Stimulated activated CD8-positive, alpha-beta memory T cell treated with anti-CD3 and anti-CD28 coated beads, Interleukin-2, amount 100 ng/mL, for 48 hours (primary cell): ENCODE results near the gene MAPKAPK2.
"Not testable (repeated sequence)": the region's sequence is repeated elsewhere in the genome, so short reads cannot be mapped to it uniquely, and the experiment has no call there.

ENCODE experiments used
- DNase-seq, 2 donors: peaks; one replicate each; pipeline ENCODE4 v3.0.0-alpha.2; 2020; ENCODE audit warnings: low read depth in 2 of 2

Gene MAPKAPK2

DNA sequence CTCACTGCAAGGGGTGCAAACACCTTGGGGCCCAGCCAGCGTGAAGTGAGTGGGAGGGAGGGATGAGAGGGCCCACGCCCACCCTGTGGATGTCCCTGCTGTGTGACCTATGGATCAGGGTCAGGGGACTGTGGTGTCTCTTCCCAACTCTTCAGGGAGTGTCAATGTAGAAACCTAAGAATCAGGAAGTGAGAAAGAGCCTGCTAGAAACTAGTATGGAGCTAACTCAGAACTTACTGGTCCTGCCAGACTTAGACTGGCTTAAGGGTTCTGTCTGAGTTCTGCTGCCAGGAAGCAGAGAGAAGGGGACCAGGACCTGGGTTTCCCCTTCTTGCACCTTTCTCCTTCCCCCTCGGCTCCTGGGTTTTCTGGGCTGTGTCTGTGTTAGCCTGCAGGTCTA lies 89.4 kb downstream of the MAPKAPK2 start:
- no peak for DNase-seq

DNA sequence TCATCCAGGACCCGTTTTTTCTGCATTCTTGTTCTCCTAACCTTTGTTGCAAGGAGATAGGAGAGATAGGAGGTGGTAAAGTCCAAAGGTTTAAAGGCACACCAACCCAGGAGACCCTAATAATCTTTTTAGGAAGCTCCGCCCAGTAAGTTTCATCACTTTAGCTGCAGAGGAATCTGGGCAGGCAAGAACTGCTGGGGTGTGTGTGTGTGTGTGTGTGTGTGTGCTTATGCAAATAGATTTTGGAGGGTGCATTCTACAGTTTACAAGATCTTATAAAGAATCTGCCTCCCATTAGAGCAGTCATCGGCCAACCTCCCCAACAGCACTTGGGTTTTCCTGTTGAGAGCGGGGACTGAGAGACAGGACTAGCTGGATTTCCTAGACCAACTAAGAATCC lies 91.5 kb downstream of the MAPKAPK2 start:
- no peak for DNase-seq

DNA sequence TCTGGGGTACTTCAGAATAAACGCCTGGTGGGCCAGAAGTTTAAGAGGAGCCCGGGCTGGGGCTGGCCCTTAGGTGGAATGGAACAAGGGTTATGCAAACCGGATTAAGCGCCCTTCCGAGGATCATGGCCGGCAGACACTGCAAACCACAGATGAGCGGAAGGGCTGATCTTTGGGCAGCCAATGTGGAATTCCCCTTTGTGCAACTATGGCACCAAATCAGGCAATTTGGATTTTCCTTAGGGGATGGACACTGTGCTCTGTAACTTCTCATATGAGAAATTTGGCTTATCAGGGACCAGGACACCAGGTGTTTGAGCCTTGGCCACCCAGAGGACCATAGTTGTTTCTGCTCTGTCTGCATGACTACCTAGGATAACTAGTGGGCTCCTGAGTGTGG lies 93.3 kb downstream of the MAPKAPK2 start:
- DNase-seq = no peak

DNA sequence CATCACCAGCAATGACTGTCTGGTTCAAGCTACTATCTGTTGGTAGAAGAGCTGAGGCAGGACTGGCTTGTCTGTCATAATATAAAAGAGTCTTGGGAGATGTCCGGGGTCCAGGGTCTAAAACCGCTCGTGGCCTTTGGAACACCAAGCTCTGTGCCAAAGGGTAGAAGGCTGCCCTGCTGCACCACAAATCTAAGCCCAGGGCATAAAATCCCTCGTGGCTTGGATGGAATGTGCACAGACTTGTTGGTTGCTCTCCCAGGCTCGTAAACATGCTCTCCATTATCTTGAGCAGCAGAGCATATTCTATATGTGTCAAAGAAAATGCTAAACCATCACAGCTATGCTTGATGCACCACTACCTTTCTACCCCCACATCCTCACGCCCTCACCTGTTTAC lies 94.2 kb downstream of the MAPKAPK2 start:
- DNase-seq = not testable (repeated sequence)

DNA sequence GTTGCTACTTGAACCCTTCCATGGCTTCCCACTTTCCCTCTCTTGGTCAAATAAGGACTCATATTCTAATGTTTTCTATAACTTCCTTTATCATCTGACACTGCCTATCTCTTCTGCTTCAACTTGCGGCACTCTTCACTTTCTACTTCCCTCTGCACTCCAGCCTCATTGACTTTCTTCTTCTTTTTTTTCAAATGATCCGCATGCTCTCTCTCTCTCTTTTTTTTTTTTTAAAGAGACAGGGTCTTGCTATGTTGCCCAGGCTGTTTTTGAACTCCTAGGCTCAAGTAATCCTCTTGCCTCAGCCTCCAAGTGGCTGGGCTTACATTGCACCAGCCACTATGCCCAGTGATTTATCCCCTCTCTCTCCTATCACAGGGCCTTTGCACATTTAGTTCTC lies 94.9 kb downstream of the MAPKAPK2 start:
- no peak for DNase-seq

DNA sequence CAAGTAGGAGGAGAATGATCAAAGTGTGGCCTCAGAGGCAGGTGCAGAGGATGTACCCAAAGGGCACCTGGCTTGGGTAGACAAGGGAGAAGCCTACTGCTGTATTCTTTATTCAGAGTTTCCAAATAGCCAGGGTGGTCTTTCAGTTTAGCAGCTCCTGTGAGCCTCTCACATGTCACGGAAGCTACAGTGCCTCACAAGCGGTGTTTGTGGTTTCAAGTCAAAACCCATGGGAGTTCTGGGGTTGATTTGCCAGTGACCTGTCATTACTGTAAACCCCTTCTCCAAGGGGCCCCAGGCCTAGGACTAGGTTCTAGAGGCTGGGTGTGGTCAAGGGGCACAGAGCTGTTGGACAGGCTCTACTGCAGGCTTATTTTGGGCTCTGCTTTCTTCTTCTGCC lies 97.7 kb downstream of the MAPKAPK2 start:
- no peak for DNase-seq

DNA sequence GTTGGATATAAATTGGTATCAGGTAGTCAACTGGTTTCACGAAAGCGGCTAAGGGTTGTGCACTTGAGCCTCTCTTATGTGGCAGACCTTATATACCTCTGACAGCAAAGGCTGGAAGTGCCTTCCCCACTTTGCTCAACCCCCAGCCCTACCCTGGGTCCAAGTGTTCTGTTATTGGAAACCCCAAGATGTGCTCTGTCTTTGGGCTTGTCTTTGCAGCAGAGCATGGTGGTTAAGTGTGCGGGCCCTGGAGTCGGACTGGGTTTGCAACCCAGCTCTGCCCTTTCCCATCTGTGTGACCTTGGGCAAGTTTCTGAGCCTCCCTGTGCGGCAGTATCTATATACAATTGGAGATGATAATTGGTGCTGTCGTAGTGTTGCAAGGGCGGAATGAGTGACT lies 98.8 kb downstream of the MAPKAPK2 start:
- no peak for DNase-seq
